Left renal cortex interstitium (tissue), 4 donors: ENCODE measurements around the gene AHCYL2. TPM values are rescaled to one million over a fixed set of nuclear protein-coding genes. Genes with fewer than 3 reads are reported as not detected.
"Not testable (repeated sequence)": the region's sequence is repeated elsewhere in the genome, so short reads cannot be mapped to it uniquely, and the experiment has no call there.

Experiments
- DNase-seq, 4 donors: peaks; one replicate each; pipeline ENCODE4 v3.0.0-alpha.2; 2013; ENCODE audit warnings: low read depth in 4 of 4, low spot score in 2 of 4, missing footprints in 1 of 4
- polyA plus RNA-seq, 4 donors: library from polyadenylated mRNA; unstranded; fragments of 120-200 nt; gene quantifications; one replicate each; pipeline ENCODE4 v1.2.1, GENCODE V29; 2013; ENCODE audit not compliant: insufficient read length in 4 of 4

Gene AHCYL2
- polyA plus RNA-seq, 4 donors, result 24.6 to 33.1 (median 28.2) TPM

- DNase-seq, result no peak
Observed at GRCh38 chr7:129208667-129209066, 16.2 kb upstream of the AHCYL2 start.

- no peak for DNase-seq
Observed at GRCh38 chr7:129209067-129209926, 15.5 kb upstream of the AHCYL2 start.

- no peak for DNase-seq
Observed at GRCh38 chr7:129210256-129210988, 14.4 kb upstream of the AHCYL2 start.

DNA sequence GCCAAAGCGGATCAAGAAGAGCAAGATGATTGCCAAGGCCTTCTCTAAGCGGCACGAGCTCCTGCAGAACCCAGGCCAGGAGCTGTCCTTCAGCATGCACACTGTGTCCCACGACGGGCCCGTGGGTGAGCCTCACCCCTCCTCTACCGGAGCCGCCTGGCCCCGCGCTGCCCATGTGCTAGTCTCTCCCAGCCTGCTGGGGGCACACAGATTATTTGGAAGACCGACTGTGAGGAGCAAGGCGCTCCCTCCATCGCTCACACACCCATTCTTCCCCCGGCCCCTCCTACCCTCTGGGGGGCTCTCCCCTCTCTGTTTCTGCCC is 13.9 kb upstream of the AHCYL2 start:
- no peak for DNase-seq

- DNase-seq, result no peak
Observed at GRCh38 chr7:129212126-129212525, 12.7 kb upstream of the AHCYL2 start.

GRCh38 chr7:129212596-129212995 is 12.2 kb upstream of the AHCYL2 start:
- DNase-seq, result no peak

DNA sequence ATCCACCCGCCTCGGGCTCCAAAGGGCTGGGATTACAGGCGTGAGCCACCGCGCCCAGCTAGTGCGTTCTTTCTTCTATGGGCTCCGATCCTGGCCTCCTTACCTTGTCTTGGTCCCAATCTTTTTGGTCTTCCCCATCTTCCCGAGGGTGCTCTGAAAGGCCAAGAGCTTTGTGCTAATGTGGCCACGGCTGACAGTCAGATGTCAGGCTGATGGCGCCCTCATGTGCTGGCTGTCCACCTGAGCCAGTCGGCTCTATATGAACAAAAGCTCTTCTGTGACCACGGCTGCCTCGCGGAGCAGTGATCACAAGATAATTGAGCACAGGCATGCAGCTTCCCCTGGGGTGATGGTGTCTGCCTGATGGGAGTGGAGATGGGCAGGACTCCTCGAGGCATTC is 11.0 kb upstream of the AHCYL2 start:
- no peak for DNase-seq

GRCh38 chr7:129215691-129216090 is 9.1 kb upstream of the AHCYL2 start:
- not testable (repeated sequence) for DNase-seq

DNA sequence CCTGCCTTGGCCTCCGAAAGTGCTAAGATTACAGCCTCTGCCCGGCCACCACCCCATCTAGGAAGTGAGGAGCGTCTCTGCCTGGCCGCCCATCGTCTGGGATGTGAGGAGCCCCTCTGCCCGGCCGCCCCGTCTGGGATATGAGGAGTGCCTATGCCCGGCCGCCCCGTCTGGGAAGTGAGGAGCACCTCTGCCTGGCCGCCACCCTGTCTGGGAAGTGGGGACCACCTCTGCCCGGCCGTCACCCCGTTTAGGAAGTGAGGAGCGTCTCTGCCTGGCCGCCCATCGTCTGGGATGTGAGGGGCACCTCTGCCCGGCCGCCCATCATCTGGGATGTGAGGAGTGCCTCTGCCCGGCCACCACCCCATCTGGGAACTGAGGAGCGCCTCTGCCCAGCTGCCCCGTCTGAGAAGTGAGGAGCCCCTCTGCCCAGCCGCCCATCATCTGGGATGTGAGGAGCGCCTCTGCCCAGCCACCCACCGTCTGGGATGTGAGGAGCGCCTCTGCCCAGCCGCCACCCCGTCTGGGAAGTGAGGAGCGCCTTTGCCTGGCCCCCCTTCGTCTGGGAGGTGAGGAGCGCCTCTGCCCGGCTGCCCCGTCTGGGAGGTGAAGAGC is 8.6 kb upstream of the AHCYL2 start:
- DNase-seq, result not testable (repeated sequence)

DNA sequence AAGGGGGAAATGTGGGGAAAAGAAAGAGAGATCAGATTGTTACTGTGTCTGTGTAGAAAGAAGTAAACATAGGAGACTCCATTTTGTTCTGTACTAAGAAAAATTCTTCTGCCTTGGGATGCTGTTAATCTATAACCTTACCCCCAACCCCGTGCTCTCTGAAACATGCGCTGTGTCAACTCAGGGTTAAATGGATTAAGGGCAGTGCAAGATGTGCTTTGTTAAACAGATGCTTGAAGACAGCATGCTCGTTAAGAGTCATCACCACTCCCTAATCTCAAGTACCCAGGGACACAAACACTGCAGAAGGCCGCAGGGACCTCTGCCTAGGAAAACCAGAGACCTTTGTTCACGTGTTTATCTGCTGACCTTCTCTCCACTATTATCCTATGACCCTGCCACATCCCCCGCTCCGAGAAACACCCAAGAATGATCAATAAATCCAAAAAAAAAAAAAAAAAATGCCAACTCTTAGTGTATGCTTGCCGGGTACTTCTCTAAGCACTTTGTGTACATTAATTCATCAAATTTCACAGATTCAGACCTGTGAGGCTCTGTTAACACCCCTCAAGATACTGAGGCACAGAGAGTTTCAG is 7.9 kb upstream of the AHCYL2 start:
- DNase-seq, result not testable (repeated sequence)

- peak in 3 of 4 donors; percentile 64 to 80 (median 65) for DNase-seq
Observed at GRCh38 chr7:129218514-129219062, 6.2 kb upstream of the AHCYL2 start.

- not testable (repeated sequence) for DNase-seq
Observed at GRCh38 chr7:129219166-129219565, 5.7 kb upstream of the AHCYL2 start.

GRCh38 chr7:129222064-129222463 is 2.8 kb upstream of the AHCYL2 start:
- no peak for DNase-seq

GRCh38 chr7:129225206-129225930 is 538 bp downstream of the AHCYL2 start:
- DNase-seq, result peak in 1 of 4 donors; percentile 33

DNA sequence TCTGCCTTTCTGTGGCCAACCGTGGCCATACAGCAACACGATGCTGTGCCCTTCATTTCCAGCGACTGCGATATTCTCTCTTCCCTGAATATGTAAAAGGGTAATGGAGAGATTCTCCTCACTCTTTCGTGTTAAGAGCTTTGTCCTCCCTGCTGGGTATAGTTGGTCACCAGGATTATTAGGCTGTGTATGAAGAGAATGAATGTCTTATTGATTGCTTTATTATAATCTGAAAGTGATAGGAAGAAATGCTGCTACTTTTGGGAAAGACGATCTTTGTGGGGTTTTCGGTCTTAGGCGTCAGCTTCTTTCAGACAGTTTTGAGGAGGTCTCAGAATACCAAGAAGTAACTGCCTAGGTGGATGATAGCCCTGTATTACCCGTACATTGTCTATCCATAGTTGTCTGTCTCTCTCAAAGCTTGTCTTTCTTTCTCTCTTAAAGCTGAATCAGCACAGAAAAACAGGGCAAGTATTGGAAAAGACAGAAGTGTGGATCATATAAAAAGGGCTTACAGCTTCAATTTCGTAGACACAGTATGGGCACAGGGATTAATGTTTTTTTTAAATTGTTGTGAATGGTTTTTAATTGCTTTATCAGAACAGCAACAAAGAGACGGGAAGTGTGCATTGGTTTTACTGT is 1.2 kb downstream of the AHCYL2 start:
- DNase-seq, result no peak

- no peak for DNase-seq
Observed at GRCh38 chr7:129227646-129228578, 3.1 kb downstream of the AHCYL2 start.

DNA sequence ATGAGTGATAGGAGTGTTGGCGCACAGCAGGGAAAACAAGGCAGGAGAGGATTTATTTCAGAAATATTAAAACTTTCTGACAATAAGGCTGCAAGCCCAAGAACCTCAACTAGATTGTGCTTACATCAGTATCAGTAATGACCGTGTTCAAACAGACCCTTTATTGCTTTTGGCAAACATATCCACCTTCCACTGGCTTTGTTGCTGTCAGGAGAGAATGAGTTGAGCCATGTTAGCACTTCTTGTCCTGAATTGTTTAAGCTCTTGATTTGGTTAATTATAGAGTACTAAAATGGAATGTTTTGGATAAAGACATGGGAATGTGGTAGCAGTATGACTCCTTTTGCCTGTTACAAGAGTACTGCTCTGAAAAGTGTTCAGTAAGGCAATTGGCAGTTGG is 3.8 kb downstream of the AHCYL2 start:
- DNase-seq, result no peak

- DNase-seq, result no peak
Observed at GRCh38 chr7:129231666-129232065, 6.8 kb downstream of the AHCYL2 start.

GRCh38 chr7:129238546-129238945 is 13.7 kb downstream of the AHCYL2 start:
- no peak for DNase-seq
